Esophagus squamous epithelium (tissue), 5 donors: ENCODE measurements around the gene COL4A2. TPM values are rescaled to one million over a fixed set of nuclear protein-coding genes. Genes with fewer than 3 reads are reported as not detected.

Experiments used
- DNase-seq: peaks from one replicate; lab custom pipeline; 2025; lab: John Stamatoyannopoulos, UW
- H3K27ac ChIP-seq, 4 donors: fragments of 200-600 bp; sonication (generic); one replicate each; pipeline ENCODE4 v1.5.1; 2016 to 2019; ENCODE audit warnings: mild to moderate bottlenecking in 1 of 4
- H3K27me3 ChIP-seq, 4 donors: fragments of 200-600 bp; sonication (generic); 1 replicate in 3 of 4; 2 replicates in 1 of 4; pipeline versions ENCODE4 v1.5.1 to v1.6.0; 2017 to 2021; ENCODE audit warnings: antibody characterized with exemption in 1 of 4
- H3K36me3 ChIP-seq, 3 donors: fragments of 200-600 bp; sonication (generic); one replicate each; pipeline ENCODE4 v1.5.1; 2016 to 2019
- H3K4me1 ChIP-seq, 3 donors: fragments of 200-600 bp; sonication (generic); one replicate each; pipeline ENCODE4 v1.5.1; 2017 to 2019
- H3K4me3 ChIP-seq, 4 donors: fragments of 200-600 bp; sonication (generic); 1 replicate in 3 of 4; 2 replicates in 1 of 4; pipeline ENCODE4 v1.5.1; 2016 to 2019; ENCODE audit warnings: mild to moderate bottlenecking in 2 of 4, moderate library complexity in 1 of 4
- H3K9me3 ChIP-seq, 3 donors: fragments of 200-600 bp; sonication (generic); one replicate each; pipeline ENCODE4 v1.5.1; 2016 to 2019
- CTCF ChIP-seq, 6 experiments: fragments of 450-650 bp in 4 of 6; fragments of 200-600 bp in 2 of 6; sonication (generic) in 2 of 6; IDR thresholded peaks; one replicate each; pipeline ENCODE4 v1.5.1; 2016 to 2019; ENCODE audit warnings: antibody characterized with exemption in 6 of 6, mild to moderate bottlenecking in 4 of 6, moderate library complexity in 4 of 6
- POLR2A ChIP-seq, 4 donors: fragments of 450-650 bp; IDR thresholded peaks; one replicate each; pipeline ENCODE4 v1.6.1; 2017; ENCODE audit warnings: antibody characterized with exemption in 4 of 4, mild to moderate bottlenecking in 4 of 4, moderate library complexity in 3 of 4
- WGBS, 2 donors: methylation state at CpG; one replicate each; pipeline ENCODE4 v1.1.5; 2018; 5-methylcytosine and 5-hydroxymethylcytosine counted together
- intact Hi-C: fragments of 100-400 bp; cut with DNase I; formaldehyde crosslinking; loops from one replicate; pipeline ENCODE4 v1.15.0; 2022
- total RNA-seq, 4 donors: library from RNA; depleted of rRNA; stranded (reverse); fragments of >200 nt; gene quantifications; one replicate each; pipeline ENCODE4 v1.1.0, GENCODE V29; 2016
- donor health status: DM: yes; HTN: yes; CAD: no.

COL4A2 gene
- total RNA-seq, 4 donors from 2014 or later: 11.9 to 102 (median 43.5) TPM

GRCh38 chr13:110351636-110352420 lies 44.7 kb downstream of the COL4A2 start:
- Histone ChIP-seq H3K4me1 (peaks cover 15 to 39% (median 19%) of the 10 kb centered on the region in 3 donors), H3K27me3 (no peaks in the 10 kb centered on the region), H3K4me3 (no peak overlapping the region), H3K9me3 (no peaks in the 10 kb centered on the region), H3K27ac (peak overlapping the region in 3 of 4 donors; percentile 45 to 77 (median 54)), H3K36me3 (no peaks in the 10 kb centered on the region)
- DNase-seq: no peak
- intact Hi-C loops: no loop called here
- WGBS, 2 donors: 67 to 90% methylated on average over 5 to 6 of the region's 6 CpGs
- TF ChIP-seq CTCF (IDR thresholded peaks at IDR 0.05) (no peak), POLR2A (IDR thresholded peaks at IDR 0.05) (no peak)

GRCh38 chr13:110352735-110353134 lies 45.7 kb downstream of the COL4A2 start:
- intact Hi-C loops: no loop called here
- 25 to 84% methylated on average over 1 to 3 of the region's 8 CpGs for WGBS, 2 donors
- Histone ChIP-seq H3K4me1 (peaks cover 6 to 30% (median 10%) of the 10 kb centered on the region in 3 donors), H3K9me3 (no peaks in the 10 kb centered on the region), H3K27me3 (no peaks in the 10 kb centered on the region), H3K4me3 (no peak overlapping the region), H3K27ac (peak overlapping the region; percentile 30 to 77 (median 50)), H3K36me3 (no peaks in the 10 kb centered on the region)
- DNase-seq: no peak
- TF ChIP-seq POLR2A (IDR thresholded peaks at IDR 0.05): no peak
- TF ChIP-seq CTCF (IDR thresholded peaks at IDR 0.05): no peak

GRCh38 chr13:110353339-110353977 lies 46.4 kb downstream of the COL4A2 start:
- no peaks in the 10 kb centered on the region for H3K9me3 ChIP-seq
- intact Hi-C loops: no loop called here
- no peak for TF ChIP-seq POLR2A (IDR thresholded peaks at IDR 0.05)
- TF ChIP-seq CTCF (IDR thresholded peaks at IDR 0.05): no peak
- H3K4me3 ChIP-seq: no peak overlapping the region
- DNase-seq: no peak
- H3K4me1 ChIP-seq: peaks cover 0 to 23% (median 5%) of the 10 kb centered on the region in 3 donors
- peak overlapping the region; percentile 30 to 77 (median 50) for H3K27ac ChIP-seq
- no peaks in the 10 kb centered on the region for H3K36me3 ChIP-seq
- no peaks in the 10 kb centered on the region for H3K27me3 ChIP-seq
- 91% methylated on average over 11 to 12 of the region's 13 CpGs for WGBS, 2 donors

- Histone ChIP-seq H3K9me3 (no peaks in the 10 kb centered on the region), H3K4me3 (no peak overlapping the region), H3K27me3 (no peaks in the 10 kb centered on the region), H3K36me3 (no peaks in the 10 kb centered on the region), H3K27ac (peak overlapping the region in 3 of 4 donors; percentile 45 to 77 (median 54)), H3K4me1 (peaks cover 0 to 19% (median 5%) of the 10 kb centered on the region in 3 donors)
- 60 to 65% methylated on average over 6 of the region's 6 CpGs for WGBS, 2 donors
- intact Hi-C loops: no loop called here
- no peak for DNase-seq
- TF ChIP-seq CTCF (IDR thresholded peaks at IDR 0.05) (no peak), POLR2A (IDR thresholded peaks at IDR 0.05) (no peak)
Measured at GRCh38 chr13:110354123-110354627, 47.1 kb downstream of the COL4A2 start.
